Psoas muscle (tissue), 8 donors: ENCODE results near the gene SLC22A17. TPM values are rescaled to one million over a fixed set of nuclear protein-coding genes. Genes with fewer than 3 reads are reported as not detected.

Experiments
- ATAC-seq, 4 donors: fragments of 200-7000 bp; cut with Tn5 transposase; one replicate each; pipeline ENCODE4 v1.9.1; 2020; ENCODE audit warnings: moderate library complexity in 3 of 4, mild to moderate bottlenecking in 2 of 4
- DNase-seq, 2 donors: peaks; one replicate each; pipeline ENCODE4 v3.0.0-alpha.2; 2020
- H3K27ac ChIP-seq: fragments of 200-600 bp; one replicate; pipeline ENCODE4 v1.8.0; 2022
- H3K27me3 ChIP-seq, 3 donors: fragments of 200-600 bp in 1 of 3; one replicate each; pipeline versions ENCODE4 v1.6.1 to v1.8.0; 2013 to 2022; ENCODE audit warnings: low read length in 2 of 3, mild to moderate bottlenecking in 2 of 3, moderate library complexity in 1 of 3; ENCODE audit not compliant: insufficient read depth in 3 of 3
- H3K36me3 ChIP-seq, 2 donors: fragments of 200-600 bp in 1 of 2; one replicate each; pipeline versions ENCODE4 v1.6.1 to v1.8.0; 2013 to 2022; ENCODE audit warnings: low read depth in 1 of 2, mild to moderate bottlenecking in 1 of 2, moderate library complexity in 1 of 2; ENCODE audit not compliant: insufficient read depth in 1 of 2
- H3K4me1 ChIP-seq: fragments of 200-600 bp; one replicate; pipeline ENCODE4 v1.8.0; 2022
- H3K4me3 ChIP-seq: fragments of 200-600 bp; one replicate; pipeline ENCODE4 v1.8.0; 2022; ENCODE audit warnings: mild to moderate bottlenecking
- H3K9me3 ChIP-seq: fragments of 200-600 bp; one replicate; pipeline ENCODE4 v1.8.0; 2022
- CTCF ChIP-seq: fragments of 200-600 bp; IDR thresholded peaks from one replicate; pipeline ENCODE4 v1.8.0; 2022; ENCODE audit warnings: antibody characterized with exemption
- WGBS, 3 donors: extraction: QIAGEN DNeasy Blood & Tissue Kit; methylation state at CpG; one replicate each; pipeline versions ENCODE4 v1.1.6 to v1.1.7; 2013; 5-methylcytosine and 5-hydroxymethylcytosine counted together
- intact Hi-C, 2 donors: fragments of 100-400 bp; cut with DNase I; formaldehyde crosslinking; loops; one replicate each; pipeline versions ENCODE4 v1.11.0 to v1.14.2; 2022
- polyA plus RNA-seq, 3 donors: library from polyadenylated mRNA; stranded (reverse); fragments of 200-250 nt; gene quantifications; one replicate each; pipeline ENCODE4 v1.2.3, GENCODE V29; 2013
- total RNA-seq, 4 donors: library from RNA; stranded (reverse); fragmentation: NEBNext Ultra II Directional in 2 of 4; extraction: Animal tissue kit (Norgen Biotek cat#: 25700) in 2 of 4; gene quantifications; one replicate each; pipeline versions ENCODE4 v1.2.1 to v1.2.4, GENCODE V29; 2021 to 2023
- donor health status: healthy with polysubstance abuse.
- donor health status: DM: no; HTN: no; CAD: no; lungs with moderate emphysema.
- donor health status: Bipolar disorder and iron deficiency.
- donor health status: healthy.
- donor health status: DM: yes; HTN: yes; CAD: no.
- donor health status: DM: no; HTN: no; CAD: no.
- donor health status: DM: no; HTN: no; CAD: no.
- donor health status: DM: yes; HTN: yes; CAD: no.

Gene SLC22A17
- total and polyA plus RNA-seq, 7 donors: 0.95 to 6.3 (median 1.4) TPM

DNA sequence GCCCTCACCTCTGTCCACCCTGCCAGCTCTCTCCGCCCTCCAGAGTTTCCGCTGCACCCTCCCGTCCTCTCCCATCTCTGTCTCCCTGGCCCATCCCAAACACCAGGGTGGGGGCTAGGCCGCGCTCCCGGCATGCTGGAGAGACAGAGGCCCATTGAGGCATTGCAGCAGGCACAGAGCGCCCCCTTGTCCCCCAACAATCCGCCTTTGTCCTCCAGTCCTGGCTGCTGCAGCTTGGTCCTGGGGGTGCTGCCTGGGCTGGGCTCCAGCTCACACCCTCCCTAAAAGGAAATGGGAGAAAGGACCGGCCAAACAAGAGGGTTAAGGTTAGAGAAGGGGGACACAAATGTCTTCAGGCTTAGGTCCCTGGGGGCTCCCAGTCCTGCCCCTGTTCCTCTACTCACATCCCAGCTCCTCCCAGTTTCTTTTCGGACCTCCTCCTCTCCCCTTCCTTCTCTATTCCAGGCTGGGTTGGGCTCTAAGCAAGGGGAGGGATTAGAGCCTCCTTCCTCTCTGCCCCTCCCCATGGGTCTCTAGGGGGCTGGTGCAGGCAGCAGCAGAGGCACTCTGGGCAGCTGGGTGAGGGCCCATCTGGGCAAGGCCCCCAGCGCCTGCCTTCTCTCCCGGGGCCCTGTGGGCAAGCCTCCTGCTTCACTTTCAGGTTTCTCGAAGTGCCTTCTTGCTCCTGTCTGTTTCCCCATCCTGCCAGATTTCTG, 24.0 kb upstream of the SLC22A17 start, which contains the start of gene CMTM5:
Gene CMTM5 (plus strand): TSS at position 565 of the 716 bp plus-strand sequence. CDS start 206 bp downstream, outside the sequence.
- TF ChIP-seq CTCF: no peak
- intact Hi-C loops: loop anchor here in 1 of 2 donors (5.0 kb wide), 1 partner anchor 49 kb away; no protein-coding TSS in a partner anchor
- no peak within 1 kb of the TSS for H3K4me3 ChIP-seq
- peaks cover 0 to 12% of the 10 kb centered on the region in 2 donors for H3K36me3 ChIP-seq
- no peaks in the 10 kb centered on the region for H3K4me1 ChIP-seq
- no peak within 1 kb of the TSS for H3K27ac ChIP-seq
- peak in 2 of 4 donors; percentile 5 to 8 for ATAC-seq
- no peak for DNase-seq
- no peaks in the 10 kb centered on the region for H3K9me3 ChIP-seq
- 38 to 41% (median 39%) methylated on average over 12 to 13 of the region's 13 CpGs for WGBS, 3 donors
- H3K27me3 ChIP-seq: peaks cover 0 to 5% (median 0%) of the 10 kb centered on the region in 3 donors

- ATAC-seq (no peak), DNase-seq (no peak)
- TF ChIP-seq CTCF: no peak
- Histone ChIP-seq H3K27me3 (peaks cover 0 to under 1% (median 0%) of the 10 kb centered on the region in 3 donors), H3K4me3 (no peak overlapping the region), H3K27ac (no peak overlapping the region), H3K4me1 (no peaks in the 10 kb centered on the region), H3K36me3 (peaks cover 0 to 3% of the 10 kb centered on the region in 2 donors), H3K9me3 (no peaks in the 10 kb centered on the region)
- 83 to 87% (median 87%) methylated on average over 21 of the region's 21 CpGs for WGBS, 3 donors
- intact Hi-C loops: loop anchor here in 1 of 2 donors (5.0 kb wide), 1 partner anchor 48 kb away; no protein-coding TSS in a partner anchor
Measured at GRCh38 chr14:23375527-23376251, 23.0 kb upstream of the SLC22A17 start.

GRCh38 chr14:23373041-23373440, 20.4 kb upstream of the SLC22A17 start:
- 84 to 89% (median 87%) methylated on average over 3 of the region's 3 CpGs for WGBS, 3 donors
- peaks cover 0 to 3% (median 0%) of the 10 kb centered on the region in 3 donors for H3K27me3 ChIP-seq
- H3K9me3 ChIP-seq: no peaks in the 10 kb centered on the region
- H3K36me3 ChIP-seq: no peaks in the 10 kb centered on the region
- intact Hi-C loops: no loop called here
- ATAC-seq (peak in 1 of 4 donors; percentile 21), DNase-seq (no peak)
- no peak for TF ChIP-seq CTCF
- H3K27ac ChIP-seq: no peak overlapping the region
- no peak overlapping the region for H3K4me3 ChIP-seq
- no peaks in the 10 kb centered on the region for H3K4me1 ChIP-seq

DNA sequence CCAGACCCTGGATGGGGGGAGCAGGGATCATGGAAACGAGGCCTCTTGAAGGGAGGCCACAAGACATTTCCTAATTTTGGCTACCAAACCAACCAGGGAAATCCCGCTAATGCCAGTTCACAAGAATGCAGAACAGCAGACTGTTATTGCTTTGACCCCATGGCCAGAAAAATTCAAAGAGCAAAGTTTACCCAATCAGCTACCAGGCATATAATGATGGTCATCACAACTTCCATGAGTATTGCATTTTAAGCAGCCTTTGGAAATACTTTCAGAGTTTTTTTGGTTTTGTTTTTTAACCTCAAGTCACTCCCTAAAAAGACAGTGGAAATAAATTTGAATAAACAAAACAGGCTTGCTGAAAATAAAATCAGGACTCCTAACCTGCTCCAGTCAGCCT, 19.8 kb upstream of the SLC22A17 start, which contains the start of gene IL25:
Gene IL25 (plus strand): TSS at position 301 of the 400 bp plus-strand sequence.
- WGBS, 3 donors: 67 to 77% (median 75%) methylated on average over 2 of the region's 2 CpGs
- no peak for TF ChIP-seq CTCF
- Histone ChIP-seq H3K4me3 (no peak within 1 kb of the TSS), H3K27me3 (peaks cover 0 to 3% (median 0%) of the 10 kb centered on the region in 3 donors), H3K36me3 (no peaks in the 10 kb centered on the region), H3K4me1 (no peaks in the 10 kb centered on the region), H3K9me3 (no peaks in the 10 kb centered on the region), H3K27ac (no peak within 1 kb of the TSS)
- intact Hi-C loops: no loop called here
- ATAC-seq (no peak), DNase-seq (no peak)
